SK-N-SH (cell line): ENCODE data around the gene TNXB.
"Not testable (repeated sequence)": the region's sequence is repeated elsewhere in the genome, so short reads cannot be mapped to it uniquely, and the experiment has no call there.

Source experiments
- CTCF ChIP-seq: fragments of 200-600 bp; sonication (generic); IDR thresholded peaks from 2 replicates; pipeline ENCODE4 v1.6.1; 2017; ENCODE audit warnings: antibody characterized with exemption, mild to moderate bottlenecking, moderate library complexity
- EZH2phosphoT487 ChIP-seq: fragments of 200-600 bp; sonication (generic); IDR thresholded peaks from 2 replicates; pipeline ENCODE4 v1.6.1; 2017; ENCODE audit warnings: low read depth, mixed run types, mild to moderate bottlenecking, antibody characterized with exemption, moderate library complexity, borderline replicate concordance
- GATA2 ChIP-seq: sonication (generic); formaldehyde crosslinking; IDR thresholded peaks from 2 replicates; pipeline ENCODE4 v1.5.0; 2020; ENCODE audit warnings: mild to moderate bottlenecking, missing genetic modification reagents
- NRF1 ChIP-seq: IDR thresholded peaks from 2 replicates; pipeline ENCODE4 v1.6.1; 2012; ENCODE audit warnings: low read depth, mild to moderate bottlenecking, low read length
- RCOR1 ChIP-seq: fragments of 150-350 bp; IDR thresholded peaks from 2 replicates; pipeline ENCODE4 v1.6.1; 2017; ENCODE audit warnings: antibody characterized with exemption, low read length
- REST ChIP-seq: IDR thresholded peaks from 2 replicates; pipeline ENCODE4 v1.6.1; 2012; ENCODE audit warnings: mild to moderate bottlenecking, low read depth, low read length, moderate library complexity
- RFX5 ChIP-seq: IDR thresholded peaks from 2 replicates; pipeline ENCODE4 v1.6.1; 2012; ENCODE audit warnings: mild to moderate bottlenecking, improper control_type of control experiment, low read length
- RXRA ChIP-seq: IDR thresholded peaks from 2 replicates; pipeline ENCODE4 v1.4.0; 2012; ENCODE audit warnings: low read depth, mild to moderate bottlenecking, borderline replicate concordance
- USF2 ChIP-seq: fragments of 150-350 bp; IDR thresholded peaks from 2 replicates; pipeline ENCODE4 v1.6.1; 2017; ENCODE audit warnings: antibody characterized with exemption, low read length, low read depth, borderline replicate concordance
- YY1 ChIP-seq: IDR thresholded peaks from 2 replicates; pipeline ENCODE4 v1.4.0; 2012; ENCODE audit warnings: low read depth, mild to moderate bottlenecking
- TF ChIP-seq, protein P1 (sequence below): IDR thresholded peaks from 2 replicates; pipeline ENCODE4 v1.4.0; 2012; ENCODE audit warnings: low read depth
- TF ChIP-seq, protein P2 (sequence below): IDR thresholded peaks from 2 replicates; pipeline ENCODE4 v1.4.0; 2012; ENCODE audit warnings: low read depth, borderline replicate concordance

GRCh38 chr6:32100251-32100650 is 8.9 kb downstream of the TNXB start:
- TF ChIP-seq YY1; CTCF; RCOR1; RFX5; RXRA; EZH2phosphoT487; GATA2 (CRISPR knock-in tag); NRF1; REST; USF2: not testable (repeated sequence)
- TF ChIP-seq, protein P1, sequence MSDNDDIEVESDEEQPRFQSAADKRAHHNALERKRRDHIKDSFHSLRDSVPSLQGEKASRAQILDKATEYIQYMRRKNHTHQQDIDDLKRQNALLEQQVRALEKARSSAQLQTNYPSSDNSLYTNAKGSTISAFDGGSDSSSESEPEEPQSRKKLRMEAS: not testable (repeated sequence)
- TF ChIP-seq, protein P2, sequence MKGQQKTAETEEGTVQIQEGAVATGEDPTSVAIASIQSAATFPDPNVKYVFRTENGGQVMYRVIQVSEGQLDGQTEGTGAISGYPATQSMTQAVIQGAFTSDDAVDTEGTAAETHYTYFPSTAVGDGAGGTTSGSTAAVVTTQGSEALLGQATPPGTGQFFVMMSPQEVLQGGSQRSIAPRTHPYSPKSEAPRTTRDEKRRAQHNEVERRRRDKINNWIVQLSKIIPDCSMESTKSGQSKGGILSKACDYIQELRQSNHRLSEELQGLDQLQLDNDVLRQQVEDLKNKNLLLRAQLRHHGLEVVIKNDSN: not testable (repeated sequence)
